Hematopoietic multipotent progenitor cell treated with erythropoietin and hydrocortisone succinate and interleukin-3 and kit ligand, for 8 days (in vitro differentiated cells): ENCODE data around the gene PLA1A.
"Not testable (repeated sequence)": the region's sequence is repeated elsewhere in the genome, so short reads cannot be mapped to it uniquely, and the experiment has no call there.

ENCODE experiments used
- DNase-seq: peaks from one replicate; pipeline ENCODE4 v3.0.0-alpha.2; 2015

PLA1A gene

DNA sequence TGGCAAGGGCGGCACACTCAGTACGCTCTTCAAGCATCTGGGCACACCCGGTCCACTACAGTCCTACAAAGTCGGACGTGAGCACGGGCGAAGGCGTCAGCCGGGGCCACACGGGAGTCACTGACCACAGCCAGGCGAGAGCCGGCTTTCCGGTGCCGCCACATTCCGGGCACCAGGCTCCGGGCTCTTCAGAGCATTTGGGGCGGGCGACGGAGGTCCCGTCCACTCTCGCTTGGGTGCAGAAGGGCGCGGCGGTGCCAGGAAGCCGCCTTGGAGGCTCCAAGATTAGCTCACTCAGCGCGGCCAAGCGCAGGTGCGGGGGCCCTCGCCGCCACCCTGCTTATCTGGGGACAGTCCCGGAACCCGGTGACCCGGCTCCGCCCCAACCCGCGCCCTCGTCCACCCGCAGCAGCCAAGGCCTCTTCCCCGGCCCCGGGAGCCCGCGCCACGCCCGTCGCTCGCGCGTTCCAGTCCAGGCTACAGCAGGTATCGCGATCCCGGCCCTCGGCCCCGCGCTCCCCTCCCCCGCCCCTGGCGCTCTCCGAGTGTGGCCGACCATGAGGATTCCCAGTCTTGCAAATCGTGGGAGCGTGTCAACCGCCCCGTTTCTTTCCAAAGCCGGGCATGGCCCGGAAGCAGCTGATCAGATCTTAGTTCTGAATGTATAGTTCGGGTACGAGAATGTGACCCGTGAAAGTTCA lies 18.2 kb upstream of the PLA1A start, which contains the start of gene ADPRH:
Gene ADPRH, plus strand, starts transcription at position 127 of the 701 bp plus-strand sequence. CDS start 2,678 bp downstream, outside the sequence.
- DNase-seq: peak; percentile 51

DNA sequence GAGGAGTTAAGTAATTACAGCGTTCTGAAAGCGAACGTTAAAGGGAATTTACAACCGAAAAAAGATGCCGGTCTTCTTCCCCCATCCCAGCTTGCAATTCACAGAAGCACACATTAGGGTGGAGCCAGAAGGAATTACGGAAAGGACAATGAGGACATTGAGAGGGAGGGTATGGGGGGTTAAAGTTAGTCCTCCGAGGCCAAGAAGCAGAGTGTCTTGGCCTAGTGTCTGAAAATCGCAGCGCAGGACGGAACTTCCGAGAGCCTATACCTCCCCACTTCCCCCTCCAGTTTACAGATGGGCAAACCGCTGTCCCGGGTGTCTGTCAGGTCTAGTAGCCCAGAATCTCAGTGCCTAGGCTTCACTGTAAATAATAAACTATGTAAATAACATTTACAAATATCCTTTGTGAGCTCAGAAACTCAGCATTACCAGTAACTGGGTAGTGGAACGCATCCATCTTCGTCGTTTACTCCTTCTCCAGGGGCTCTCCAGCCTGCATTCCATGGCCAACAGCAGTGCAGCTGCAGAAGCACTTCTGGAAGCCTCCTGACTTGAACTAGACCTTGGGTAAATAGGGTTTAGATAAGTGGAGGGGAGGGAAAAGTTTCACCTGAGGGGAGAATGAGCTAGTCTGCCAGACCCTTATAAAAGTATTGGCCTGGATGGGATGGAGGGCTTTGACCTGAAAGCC lies 17.5 kb upstream of the PLA1A start:
- DNase-seq: peak; percentile 32

DNA sequence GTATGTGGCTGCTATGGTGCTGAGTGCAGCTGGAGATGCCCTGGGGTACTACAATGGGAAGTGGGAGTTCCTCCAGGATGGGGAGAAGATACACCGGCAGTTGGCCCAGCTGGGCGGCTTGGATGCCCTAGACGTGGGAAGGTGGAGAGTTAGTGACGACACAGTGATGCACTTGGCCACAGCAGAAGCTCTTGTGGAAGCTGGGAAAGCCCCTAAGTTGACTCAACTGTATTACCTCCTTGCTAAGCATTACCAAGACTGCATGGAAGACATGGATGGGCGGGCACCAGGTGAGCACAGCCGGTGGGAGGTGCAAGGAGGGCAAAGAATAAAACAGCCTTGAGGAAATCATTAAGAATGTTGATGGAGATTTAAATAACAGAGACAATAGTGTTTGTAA lies 15.5 kb upstream of the PLA1A start:
- DNase-seq: no peak

DNA sequence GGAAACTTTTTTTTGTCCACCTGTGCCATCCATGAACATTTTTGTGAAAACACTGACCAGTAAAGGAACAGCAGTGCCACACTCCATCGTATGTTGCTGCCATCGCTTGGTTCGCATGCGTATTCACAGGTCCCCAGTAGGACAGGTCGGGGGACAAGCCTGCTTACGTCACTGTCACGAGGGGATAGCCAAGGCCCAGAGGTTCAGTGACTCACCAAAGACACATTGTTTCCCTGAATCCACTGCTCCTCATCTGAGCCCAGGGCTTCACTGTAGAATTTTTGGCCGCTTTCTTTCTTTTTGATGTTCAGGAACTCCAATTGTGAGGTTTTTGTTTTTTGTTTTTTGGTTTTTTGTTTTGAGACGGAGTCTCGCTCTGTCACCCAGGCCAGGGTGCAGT lies 12.5 kb upstream of the PLA1A start:
- no peak for DNase-seq

DNA sequence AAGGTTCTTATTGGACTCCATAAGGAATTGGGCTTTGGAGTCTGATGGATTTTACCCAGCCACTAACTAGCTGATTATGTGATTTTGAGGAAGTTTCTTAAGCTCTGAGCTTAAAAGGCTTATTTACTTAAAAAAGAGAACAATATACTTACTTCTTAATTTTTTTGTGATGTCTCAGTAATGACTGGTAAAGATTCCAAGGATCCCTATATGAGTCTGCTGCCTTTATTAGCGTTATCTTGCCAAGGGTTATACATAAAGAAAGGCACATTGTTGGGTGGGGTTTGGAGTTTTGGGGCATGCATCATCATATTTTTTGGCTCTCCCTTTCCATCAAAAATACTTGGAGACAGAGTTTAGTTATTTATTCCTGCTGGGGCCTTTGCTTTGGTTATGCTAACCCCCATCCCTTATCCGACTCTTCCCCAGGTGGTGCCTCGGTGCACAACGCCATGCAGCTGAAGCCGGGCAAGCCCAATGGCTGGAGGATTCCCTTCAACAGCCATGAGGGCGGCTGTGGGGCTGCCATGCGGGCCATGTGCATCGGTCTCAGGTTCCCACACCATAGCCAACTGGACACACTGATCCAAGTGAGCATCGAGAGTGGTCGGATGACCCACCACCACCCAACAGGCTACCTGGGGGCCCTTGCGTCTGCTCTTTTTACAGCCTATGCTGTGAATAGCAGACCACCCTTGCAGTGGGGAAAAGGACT lies 11.7 kb upstream of the PLA1A start:
- DNase-seq: no peak

DNA sequence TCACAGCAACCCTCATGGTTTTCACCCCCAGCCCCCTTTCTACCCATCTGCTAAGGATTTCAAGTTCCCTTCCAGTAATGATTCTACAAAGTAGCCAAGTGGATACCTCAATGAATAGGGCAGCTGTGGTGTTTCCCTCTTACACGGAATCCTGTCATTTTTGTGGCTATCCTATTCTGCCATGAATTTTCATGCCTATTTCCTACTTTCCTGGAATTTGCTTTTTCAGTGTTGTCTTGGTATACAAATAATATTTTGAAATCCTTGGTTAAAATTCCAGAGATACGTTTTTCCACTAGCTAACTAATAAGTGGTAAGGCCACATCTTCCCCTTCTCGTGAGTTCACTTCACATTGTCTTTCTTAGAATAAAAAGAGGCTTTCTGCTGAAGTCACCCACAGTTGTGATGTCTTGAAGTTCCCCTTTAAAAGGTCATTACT lies 10.9 kb upstream of the PLA1A start:
- DNase-seq: no peak

DNA sequence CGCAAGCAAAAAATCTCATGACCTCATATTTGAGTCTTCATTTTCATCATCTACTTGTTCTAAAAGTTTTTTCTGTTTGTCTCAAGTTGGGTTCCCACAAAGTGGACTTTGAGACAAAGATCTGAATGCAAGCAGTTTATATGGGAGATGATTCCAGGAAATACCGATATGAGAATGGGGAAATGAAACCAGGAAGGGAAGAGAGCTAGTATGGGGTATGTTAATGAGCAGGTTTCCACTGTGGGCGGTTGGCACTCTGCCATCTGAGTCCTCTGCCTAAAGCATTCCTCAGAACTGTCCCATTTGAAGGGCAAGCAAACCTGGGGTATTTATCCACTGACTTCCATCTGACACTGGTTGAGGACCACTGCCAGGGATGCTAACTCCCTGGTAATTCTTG lies 9.6 kb upstream of the PLA1A start:
- DNase-seq: no peak

DNA sequence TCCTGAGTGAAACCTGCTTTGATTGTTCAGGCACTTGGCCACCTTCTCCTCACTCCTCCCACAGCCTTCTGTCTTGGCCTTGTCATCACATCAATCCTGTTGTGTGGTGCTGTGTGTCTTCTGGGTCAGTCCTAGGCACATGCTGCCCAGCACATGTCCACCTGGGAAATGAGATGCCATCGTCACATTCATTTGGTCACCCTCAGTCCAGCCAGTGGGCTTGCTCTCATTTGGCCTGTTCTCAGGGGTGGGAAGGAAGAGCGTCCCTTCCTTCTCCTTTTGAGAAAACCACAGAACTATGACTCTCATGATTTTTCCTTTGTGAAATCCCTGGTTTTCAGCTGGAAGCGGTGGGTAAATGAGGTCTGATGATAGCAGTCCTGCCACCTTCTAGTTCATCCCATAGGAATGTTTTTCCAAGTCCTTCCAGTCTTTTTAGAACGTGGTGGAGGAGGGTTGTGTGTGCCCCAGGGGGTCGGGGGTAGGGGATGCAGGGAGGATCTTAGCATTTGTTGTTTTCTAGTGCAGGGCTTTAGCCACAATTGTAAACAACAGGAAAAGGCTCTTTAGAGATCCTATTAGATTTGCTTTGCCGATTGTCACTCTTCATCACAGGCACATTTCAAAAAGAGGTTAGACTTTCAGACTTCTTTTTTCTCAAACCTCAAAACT lies 8.4 kb upstream of the PLA1A start:
- DNase-seq: no peak

DNA sequence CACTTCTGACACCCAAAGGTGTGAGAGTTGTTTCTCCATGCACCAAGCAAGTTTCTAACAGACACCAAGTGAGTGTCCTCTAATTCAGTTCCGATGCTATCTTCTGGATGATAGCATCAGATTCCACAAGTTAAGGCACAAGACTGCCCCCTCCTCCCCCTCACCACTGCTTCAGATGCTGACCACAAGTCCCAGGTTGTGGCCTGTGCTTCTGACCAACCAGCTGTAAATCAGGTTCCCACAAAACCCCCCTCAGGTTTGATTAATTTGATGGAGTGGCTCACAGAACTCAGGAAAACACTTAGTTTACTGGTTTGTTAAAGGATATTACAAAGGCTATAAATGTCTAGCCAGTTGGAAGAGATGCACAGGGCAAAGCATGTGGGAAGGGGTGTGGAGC lies 7.0 kb upstream of the PLA1A start:
- DNase-seq: no peak

DNA sequence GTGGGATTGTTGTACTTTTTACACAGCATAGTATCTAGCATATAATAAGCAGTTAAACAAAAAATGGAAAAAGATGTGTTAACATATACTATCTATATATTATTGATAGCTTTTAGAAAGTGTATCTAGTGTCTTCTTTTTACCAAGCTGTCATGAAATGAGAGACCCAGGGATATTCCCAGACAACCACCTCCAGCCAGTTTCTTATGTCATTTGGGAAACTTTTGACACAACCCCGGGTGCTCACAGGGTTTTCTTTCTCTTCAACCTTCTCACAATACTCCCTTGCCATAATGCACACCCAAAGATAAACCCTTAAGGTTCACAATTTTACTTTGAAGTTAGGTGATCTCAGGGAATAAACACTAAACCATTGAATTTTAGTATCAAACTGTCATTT lies 4.8 kb upstream of the PLA1A start:
- no peak for DNase-seq

DNA sequence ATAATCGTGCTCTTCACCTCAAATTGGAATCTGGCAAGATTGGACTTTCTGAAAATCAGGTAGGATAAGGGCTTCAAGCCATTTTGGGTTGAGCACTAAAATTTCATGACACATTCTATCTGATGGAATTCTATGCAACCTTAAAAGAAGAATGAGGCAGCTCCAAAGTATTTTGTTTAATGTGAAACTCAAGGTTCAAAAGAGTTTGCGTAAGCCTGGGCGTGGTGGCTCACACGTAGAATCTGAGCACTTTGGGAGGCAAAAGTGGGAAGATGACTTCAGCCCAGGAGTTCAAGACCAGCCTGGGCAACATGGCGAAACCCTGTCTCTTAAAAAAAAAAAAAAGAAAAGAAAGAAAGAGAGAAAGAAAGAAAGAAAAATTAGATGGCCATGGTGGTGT lies 3.6 kb upstream of the PLA1A start:
- DNase-seq: no peak

DNA sequence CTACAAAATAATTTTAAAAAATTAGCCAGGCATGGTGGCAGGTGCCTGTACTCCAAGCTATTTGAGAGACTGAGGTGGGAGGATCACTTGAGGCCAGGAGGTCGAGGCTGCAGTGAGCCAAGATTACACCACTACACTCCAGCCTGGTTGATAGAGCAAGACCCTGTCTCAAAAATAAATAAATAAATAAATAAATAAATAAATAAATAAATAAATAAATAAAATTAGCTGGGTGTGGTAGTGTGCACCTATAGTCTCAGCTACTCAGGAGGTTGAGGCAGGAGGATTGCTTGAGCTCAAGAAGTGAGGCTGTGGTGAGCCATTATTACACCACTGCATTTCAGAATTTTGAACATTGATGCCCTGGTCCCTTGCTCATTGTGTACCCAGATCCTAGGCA lies 2.8 kb upstream of the PLA1A start:
- DNase-seq: not testable (repeated sequence)

DNA sequence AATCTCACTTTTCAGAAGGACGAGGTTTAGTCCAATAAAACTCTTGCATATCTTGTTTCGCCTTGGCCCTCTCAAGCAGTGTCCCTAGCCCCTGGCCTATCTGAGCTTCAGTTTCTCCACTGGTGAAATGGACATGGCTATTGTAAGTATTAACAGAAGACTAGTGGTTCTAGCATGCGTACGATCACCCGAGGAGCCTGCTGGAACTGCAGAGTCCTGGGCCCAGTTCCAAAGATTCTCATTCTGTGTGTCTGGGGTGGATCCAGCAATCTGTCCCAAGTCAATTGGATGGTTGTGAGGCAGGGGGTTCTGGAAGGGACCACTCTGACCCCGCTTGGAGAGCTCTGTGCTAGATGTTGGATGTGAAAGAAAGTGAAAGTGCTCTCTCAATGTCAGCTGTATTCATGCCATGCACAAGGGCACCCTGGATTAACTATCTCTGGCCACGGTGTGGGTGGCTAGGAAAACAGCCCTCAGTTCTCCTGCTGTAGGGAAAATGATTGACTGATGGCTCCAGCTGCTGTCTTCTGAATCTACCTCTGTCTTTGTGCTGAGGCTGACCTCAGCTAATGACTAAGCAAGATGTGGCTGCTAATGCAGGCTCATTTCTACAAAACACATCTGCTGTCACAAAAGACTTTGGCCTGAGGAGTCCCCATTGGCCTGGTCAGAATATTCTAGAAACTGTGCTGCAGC lies 1.9 kb upstream of the PLA1A start:
- no peak for DNase-seq

DNA sequence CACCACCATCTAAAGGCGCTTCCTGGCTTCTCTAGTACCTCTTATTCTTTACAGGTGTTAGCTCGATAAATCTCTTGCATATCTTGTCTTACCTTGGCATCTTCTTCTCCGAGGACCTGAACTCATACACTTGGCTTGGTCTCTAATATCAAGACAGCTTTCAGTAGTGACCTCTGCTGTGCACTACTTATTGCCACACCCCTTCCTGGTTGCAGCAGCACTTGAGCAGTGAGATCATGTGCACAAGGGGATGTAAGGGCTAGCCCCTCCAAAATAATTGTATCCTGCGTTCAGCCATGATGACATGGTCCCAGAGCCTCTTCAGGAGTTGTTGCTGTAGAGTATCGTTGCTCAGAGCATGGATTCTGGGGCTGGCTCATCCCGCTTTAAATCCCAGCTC lies 1.3 kb upstream of the PLA1A start:
- DNase-seq: no peak

DNA sequence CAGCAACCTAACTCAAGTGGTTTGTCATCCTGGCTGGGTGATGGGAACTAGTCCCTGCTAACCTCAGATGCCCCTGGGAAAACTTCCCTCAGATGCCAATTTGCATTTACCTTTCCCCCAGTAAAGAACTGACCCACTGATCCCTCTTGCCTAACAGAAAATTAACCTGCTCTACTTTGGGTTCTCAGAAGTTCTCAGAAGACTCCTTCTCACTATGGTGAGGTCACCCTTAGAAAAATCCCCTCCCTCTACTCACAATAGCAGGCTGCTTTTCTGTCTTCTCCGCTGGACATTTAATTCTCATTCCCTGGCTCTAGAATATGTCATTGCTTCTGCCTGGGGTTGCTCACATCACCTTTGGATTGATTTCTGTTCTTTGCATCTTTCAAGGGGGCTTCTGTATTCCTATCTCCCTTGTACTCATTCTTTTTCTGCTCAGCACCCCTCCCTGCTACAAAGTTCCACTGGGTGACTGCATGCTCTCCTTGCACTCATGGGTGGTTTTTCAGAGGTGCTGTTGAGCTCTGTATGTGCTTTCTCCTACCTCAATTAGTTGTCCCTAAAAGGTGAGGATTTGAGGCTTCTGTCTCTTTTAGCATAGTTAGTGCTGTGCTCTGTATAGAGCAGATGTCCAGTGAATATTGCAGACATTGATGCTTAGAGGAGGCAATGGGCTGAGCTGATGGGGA lies 869 bp downstream of the PLA1A start:
- no peak for DNase-seq

DNA sequence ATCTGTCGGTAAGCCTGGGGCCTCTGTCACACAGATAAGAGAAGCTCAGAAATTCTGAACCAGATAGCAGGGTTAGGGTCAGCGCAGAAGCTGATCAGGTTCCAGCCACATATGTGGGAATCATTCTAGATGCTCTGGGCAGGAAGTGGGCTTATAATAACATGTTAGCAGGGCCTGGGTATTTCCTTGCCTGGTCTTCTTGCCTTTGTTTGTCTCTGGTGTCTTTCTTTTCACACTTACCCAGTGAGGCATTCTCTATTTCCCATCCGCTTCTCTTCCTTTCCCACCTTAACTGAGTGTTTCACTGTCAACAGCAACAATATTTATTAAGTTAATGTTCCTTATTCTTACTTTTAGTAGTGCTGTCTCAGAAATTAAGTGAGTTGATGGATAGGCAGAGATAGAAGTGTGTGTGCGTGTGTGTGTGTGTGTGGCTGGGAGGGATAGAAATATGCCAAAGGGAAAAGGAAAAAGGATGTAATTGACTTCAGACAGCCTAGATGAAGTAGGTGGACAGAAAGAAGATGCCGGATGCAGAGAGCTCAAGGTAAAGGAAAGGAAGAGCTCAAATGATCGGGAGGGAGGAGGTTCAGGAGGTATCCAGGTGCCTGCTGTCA lies 2.0 kb downstream of the PLA1A start:
- DNase-seq: no peak

DNA sequence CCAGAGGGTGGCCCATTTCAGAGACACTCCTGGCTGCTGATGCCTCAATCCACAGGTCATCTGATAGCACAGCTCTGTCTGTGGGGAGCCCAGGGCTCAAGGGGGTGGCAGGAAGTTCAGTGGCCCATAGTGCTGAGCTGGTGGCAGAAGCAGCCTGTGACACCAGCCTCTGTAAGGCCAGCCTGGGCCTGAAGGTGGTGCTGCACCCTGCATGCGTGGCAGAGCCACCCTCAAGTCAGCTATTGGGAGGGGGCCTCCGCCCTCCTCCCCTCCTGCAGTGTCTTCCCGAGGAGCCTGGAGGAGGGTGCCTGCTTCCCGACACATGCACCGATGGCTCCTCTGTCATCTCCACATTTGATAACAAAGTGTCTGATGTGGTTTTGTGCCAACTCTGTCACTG lies 3.0 kb downstream of the PLA1A start:
- peak; percentile 16 for DNase-seq

DNA sequence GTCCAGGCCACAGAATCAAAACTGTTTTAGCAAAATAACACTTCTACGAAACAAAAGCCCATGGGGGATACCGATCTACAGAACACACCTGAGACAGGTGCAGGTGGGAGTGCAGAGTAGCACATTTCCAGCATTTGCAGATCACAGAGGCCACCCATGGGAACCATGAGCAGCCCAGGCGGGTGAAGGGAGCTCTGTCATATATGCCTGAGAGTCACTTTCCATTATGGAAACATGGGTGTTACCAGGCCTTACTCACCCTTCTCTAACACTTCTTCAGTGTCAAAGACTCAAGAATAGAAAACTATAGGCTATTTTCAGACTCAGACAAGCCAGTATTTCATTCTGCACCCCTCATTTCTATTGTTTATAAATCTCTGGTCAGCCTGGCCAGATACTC lies 3.5 kb downstream of the PLA1A start:
- DNase-seq: no peak

DNA sequence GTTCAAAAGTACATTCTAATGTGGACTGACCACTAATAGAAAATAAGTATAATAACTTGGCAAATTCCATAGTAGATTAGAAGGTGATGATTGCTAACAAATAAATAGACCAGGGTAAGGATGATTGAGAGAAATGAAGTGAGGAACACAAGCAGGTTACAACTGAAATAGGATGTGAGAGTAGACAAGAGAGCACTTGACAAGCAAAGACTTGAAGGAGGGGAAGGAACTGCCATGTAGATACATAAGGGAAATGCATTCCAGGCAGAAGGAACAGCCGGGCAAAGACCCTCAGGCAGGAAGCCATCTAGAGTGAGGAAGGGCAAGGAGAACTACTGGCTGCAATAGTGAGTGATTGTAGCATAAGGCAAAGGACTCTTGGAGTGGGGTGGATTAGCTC lies 5.0 kb downstream of the PLA1A start:
- DNase-seq: no peak

DNA sequence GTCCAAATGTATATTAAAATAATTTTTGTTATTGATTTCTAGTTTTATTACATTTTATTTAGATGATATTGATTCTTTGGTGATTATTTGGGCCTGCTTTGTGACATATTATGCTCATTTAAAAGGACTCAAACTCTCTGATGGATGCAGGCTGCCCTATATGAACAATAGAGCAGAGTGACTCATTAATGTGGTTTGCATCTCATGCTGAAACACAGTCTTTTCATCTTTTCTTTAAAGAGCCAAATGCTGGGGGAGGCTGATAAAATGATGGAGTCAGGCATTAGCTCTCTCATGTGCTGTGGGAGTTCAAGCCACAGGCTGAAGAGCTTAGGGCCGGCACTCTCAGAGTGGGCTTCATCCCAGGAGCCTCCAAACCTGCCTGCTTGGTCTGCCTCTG lies 7.2 kb downstream of the PLA1A start:
- DNase-seq: no peak

DNA sequence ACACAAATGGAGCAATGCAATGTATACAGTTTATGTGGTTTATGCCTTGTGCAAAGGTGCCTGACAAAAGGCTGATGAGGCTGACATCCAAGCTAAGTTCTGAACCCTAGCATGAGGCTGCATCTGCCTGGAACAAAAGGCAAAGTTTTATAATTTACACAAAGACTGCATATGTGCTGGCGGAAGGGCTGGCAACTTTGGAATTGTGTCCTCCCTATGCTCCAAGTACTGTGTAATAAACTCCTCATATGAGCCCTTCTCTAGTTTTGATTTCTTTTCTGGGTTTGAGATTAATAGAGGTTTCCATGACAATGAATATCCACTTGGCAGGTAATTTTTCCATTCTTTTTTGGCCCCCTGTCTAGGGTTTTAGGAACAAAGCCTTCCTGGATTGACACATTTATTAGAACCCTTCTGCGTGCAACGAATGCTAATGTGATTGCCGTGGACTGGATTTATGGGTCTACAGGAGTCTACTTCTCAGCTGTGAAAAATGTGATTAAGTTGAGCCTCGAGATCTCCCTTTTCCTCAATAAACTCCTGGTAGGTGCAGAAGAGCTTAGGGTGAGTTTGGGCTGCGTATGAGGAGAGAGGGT lies 10.8 kb downstream of the PLA1A start:
- no peak for DNase-seq
